OCI-M2 (cell line): Measurements from ENCODE around the gene LDLRAD4.
A peak's percentile ranks its signal among the peaks of the same experiment; 100 is the strongest.

Source experiments
- DNase-seq: peaks from one replicate; lab custom pipeline; 2025; ENCODE audit not compliant: unreplicated experiment; lab: John Stamatoyannopoulos, UW

The LDLRAD4 gene

GRCh38 chr18:13302457-13303225 is 84.1 kb downstream of the LDLRAD4 start:
- no peak for DNase-seq

- no peak for DNase-seq
Observed at GRCh38 chr18:13303756-13304364, 85.3 kb downstream of the LDLRAD4 start.

GRCh38 chr18:13305301-13305700 is 86.7 kb downstream of the LDLRAD4 start:
- no peak for DNase-seq

GRCh38 chr18:13306583-13306982 is 88.0 kb downstream of the LDLRAD4 start:
- no peak for DNase-seq

GRCh38 chr18:13308369-13308768 is 89.8 kb downstream of the LDLRAD4 start:
- DNase-seq, result no peak

GRCh38 chr18:13309031-13309747 is 90.6 kb downstream of the LDLRAD4 start:
- no peak for DNase-seq

- peak; percentile 55 for DNase-seq
Observed at GRCh38 chr18:13309748-13310670, 91.4 kb downstream of the LDLRAD4 start.

- no peak for DNase-seq
Observed at GRCh38 chr18:13311193-13311592, 92.6 kb downstream of the LDLRAD4 start.

GRCh38 chr18:13312515-13312914 is 94.0 kb downstream of the LDLRAD4 start:
- no peak for DNase-seq

GRCh38 chr18:13313006-13313686 is 94.6 kb downstream of the LDLRAD4 start:
- DNase-seq, result no peak

- no peak for DNase-seq
Observed at GRCh38 chr18:13315000-13315399, 96.4 kb downstream of the LDLRAD4 start.

GRCh38 chr18:13316063-13316462 is 97.5 kb downstream of the LDLRAD4 start:
- no peak for DNase-seq

- DNase-seq, result no peak
Observed at GRCh38 chr18:13317801-13318200, 99.2 kb downstream of the LDLRAD4 start.

GRCh38 chr18:13318731-13319501 is 100.4 kb downstream of the LDLRAD4 start:
- DNase-seq, result no peak

- no peak for DNase-seq
Observed at GRCh38 chr18:13319629-13320028, 101.1 kb downstream of the LDLRAD4 start.

GRCh38 chr18:13320096-13320495 is 101.5 kb downstream of the LDLRAD4 start:
- no peak for DNase-seq

- DNase-seq, result no peak
Observed at GRCh38 chr18:13320891-13321425, 102.4 kb downstream of the LDLRAD4 start.

GRCh38 chr18:13321923-13322322 is 103.4 kb downstream of the LDLRAD4 start:
- DNase-seq, result no peak

- DNase-seq, result no peak
Observed at GRCh38 chr18:13323186-13323585, 104.6 kb downstream of the LDLRAD4 start.
